Measurements from ENCODE around the gene MAST3. TPM values are rescaled to one million over a fixed set of nuclear protein-coding genes. Genes with fewer than 3 reads are reported as not detected.
A peak's percentile ranks its signal among the peaks of the same experiment; 100 is the strongest.
"Not testable (repeated sequence)": the region's sequence is repeated elsewhere in the genome, so short reads cannot be mapped to it uniquely, and the experiment has no call there.

The MAST3 gene
- total RNA-seq, 2 experiments from 2014 or later, result 22.9 to 25.1 TPM

DNA sequence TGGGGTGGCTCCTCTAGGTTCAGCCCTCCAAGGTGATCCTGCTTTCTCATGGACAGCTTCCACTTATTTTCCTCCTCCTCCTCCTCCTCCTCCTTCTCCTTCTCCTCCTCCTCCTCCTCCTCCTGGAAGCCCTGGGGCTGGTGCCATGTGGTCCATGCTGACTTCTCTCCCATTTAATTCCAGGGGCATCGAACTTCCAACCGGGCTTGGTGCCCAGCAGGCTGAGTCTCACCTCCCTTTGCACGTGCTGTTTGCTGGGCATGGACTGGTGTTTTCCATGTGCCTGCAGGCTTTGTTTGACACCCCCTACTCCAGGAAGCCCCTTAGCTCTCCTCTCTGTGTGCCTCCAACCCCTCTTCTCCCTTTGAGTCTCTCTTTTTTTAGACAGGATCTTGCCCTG lies 3.7 kb downstream of the MAST3 start:
- Mint-ChIP-seq H3K36me3 (ENCODE audit: low read depth) (no peaks in the 10 kb centered on the region), H3K9me3 (ENCODE audit: insufficient read depth) (no peaks in the 10 kb centered on the region), H3K4me1 (ENCODE audit: low read depth) (peaks cover 41% of the 10 kb centered on the region), H3K27me3 (ENCODE audit: low read depth) (no peaks in the 10 kb centered on the region), H3K27ac (no peak overlapping the region), H3K4me3 (no peak overlapping the region)
- ATAC-seq (no peak), DNase-seq (no peak)
- POLR2A ChIA-PET, result no interaction called here
- CTCF ChIA-PET, result interaction anchor here (0.5 to 2.9 kb wide), 2 partner anchors 10 to 270 kb away, joined by 3 to 9 read pairs; no protein-coding TSS in a partner anchor

DNA sequence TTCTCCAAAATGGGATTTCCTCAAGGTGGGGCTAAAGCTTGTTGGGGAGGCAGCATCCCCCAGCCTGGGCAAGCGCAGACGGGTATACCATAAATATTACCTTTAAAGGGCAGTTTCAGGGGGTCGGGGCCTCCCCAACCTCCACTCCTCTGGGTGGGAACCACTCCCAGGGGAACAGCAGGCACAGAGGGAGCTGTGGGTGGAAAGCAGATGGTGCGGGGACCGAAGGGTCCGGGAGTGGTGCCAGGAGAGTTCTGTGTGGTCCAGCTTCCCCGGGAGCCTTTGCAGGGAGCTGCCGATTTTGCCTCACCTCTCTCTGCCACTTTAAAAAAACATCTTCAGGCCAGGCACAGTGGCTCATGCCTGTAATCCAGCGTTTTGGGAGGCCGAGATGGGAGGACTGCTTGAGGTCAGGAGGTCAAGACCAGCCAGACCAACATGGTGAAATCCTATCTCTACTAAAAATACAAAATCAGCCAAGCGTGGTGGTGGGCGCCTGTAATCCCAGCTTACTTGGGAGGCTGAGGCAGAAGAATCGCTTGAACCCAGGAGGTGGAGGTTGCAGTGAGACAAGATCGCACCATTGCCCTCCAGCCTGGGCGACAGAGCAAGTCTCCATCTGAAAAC lies 5.5 kb downstream of the MAST3 start:
- POLR2A ChIA-PET, result no interaction called here
- ATAC-seq, result no peak
- no peak overlapping the region for H3K27ac Mint-ChIP-seq

DNA sequence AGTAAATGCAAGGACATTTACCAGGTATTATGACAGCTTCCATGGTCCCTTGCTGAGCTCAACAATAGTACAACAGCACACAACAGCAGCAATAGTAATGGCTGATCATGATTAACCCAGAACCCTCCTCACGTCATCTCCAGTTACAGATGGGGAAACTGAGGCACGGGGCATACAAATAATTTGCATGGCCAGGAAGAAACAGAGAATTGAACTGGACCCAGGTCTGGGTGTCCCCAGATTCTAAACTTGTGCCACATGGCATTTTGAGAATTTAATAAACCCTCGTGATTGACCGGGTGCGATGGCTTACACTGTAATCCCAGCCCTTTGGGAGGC lies 7.2 kb downstream of the MAST3 start:
- Mint-ChIP-seq H3K9me3 (ENCODE audit: insufficient read depth) (no peaks in the 10 kb centered on the region), H3K27ac (peak overlapping the region; percentile 74), H3K27me3 (ENCODE audit: low read depth) (no peaks in the 10 kb centered on the region), H3K4me1 (ENCODE audit: low read depth) (peaks cover 31% of the 10 kb centered on the region), H3K4me3 (peak overlapping the region; percentile 69), H3K36me3 (ENCODE audit: low read depth) (no peaks in the 10 kb centered on the region)
- ChIA-PET CTCF (interaction anchor here (0.9 to 3.1 kb wide), 5 partner anchors 8 to 64 kb away, joined by 3 to 20 read pairs (median 4); partner anchors contain the start of gene PIK3R2), POLR2A (interaction anchor here (0.6 to 1.3 kb wide), 4 partner anchors 15 to 177 kb away, joined by 3 to 5 read pairs (median 4); partner anchors contain the start of gene JUND)
- ATAC-seq (no peak), DNase-seq (no peak)

More for the DNA sequence above, 5.5 kb downstream of the MAST3 start:
- Mint-ChIP-seq H3K4me3 (no peak overlapping the region), H3K36me3 (ENCODE audit: low read depth) (no peaks in the 10 kb centered on the region), H3K9me3 (ENCODE audit: insufficient read depth) (no peaks in the 10 kb centered on the region), H3K4me1 (ENCODE audit: low read depth) (peaks cover 34% of the 10 kb centered on the region), H3K27me3 (ENCODE audit: low read depth) (no peaks in the 10 kb centered on the region)
- CTCF ChIA-PET, result interaction anchor here (2.3 to 3.1 kb wide), 3 partner anchors 10 to 16 kb away, joined by 8 to 20 read pairs (median 9); no protein-coding TSS in a partner anchor
- no peak for DNase-seq

DNA sequence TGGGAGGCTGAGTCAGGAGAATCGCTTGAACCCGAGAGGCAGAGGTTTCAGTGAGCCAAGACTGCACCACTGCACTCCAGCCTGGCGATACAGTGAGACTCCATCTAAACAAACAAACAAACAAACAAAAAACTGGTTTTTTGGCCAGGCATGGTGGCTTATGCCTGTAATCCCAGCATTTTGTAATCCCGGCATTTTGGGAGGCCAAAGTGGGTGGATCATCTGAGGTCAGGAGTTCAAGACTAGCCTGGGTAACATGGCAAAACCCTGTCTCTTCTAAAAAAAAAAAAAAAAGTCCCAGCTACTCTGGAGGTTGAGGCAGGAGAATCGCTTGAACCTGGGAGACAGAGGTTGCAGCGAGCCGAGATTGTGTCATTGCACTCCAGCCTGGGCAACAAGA lies 7.7 kb downstream of the MAST3 start:
- DNase-seq; H3K36me3 Mint-ChIP-seq (ENCODE audit: low read depth); H3K4me3 Mint-ChIP-seq; ATAC-seq; H3K27me3 Mint-ChIP-seq (ENCODE audit: low read depth); H3K27ac Mint-ChIP-seq; H3K9me3 Mint-ChIP-seq (ENCODE audit: insufficient read depth): not testable (repeated sequence)
- CTCF ChIA-PET, result interaction anchor here (0.7 to 3.1 kb wide), 3 partner anchors 14 to 47 kb away, joined by 3 to 8 read pairs (median 3); partner anchors contain the start of gene PIK3R2
- peaks cover 30% of the 10 kb centered on the region for H3K4me1 Mint-ChIP-seq (ENCODE audit: low read depth)
- POLR2A ChIA-PET, result interaction anchor here (0.8 to 1.3 kb wide), 2 partner anchors 17 to 176 kb away, joined by 4 to 5 read pairs; partner anchors contain the start of gene JUND

DNA sequence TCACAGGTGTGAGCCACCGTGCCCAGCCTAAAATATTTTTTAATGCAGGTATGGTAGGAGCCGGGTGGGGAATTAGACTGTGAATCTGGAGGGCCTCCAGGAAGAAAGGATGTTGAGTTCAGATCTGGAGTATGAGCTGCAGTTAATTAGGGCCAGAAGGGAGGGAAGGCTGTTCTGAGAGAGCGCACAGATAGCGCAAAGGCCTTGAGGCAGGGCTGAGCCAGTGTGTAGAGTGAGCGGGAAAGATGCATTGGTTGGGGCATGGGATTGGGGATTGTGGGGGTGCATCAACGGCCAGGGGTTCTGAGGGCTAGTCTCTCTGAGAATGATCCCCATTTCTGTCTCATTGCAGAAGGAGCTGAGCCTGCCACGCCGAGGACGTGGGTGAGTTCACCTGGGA lies 9.7 kb downstream of the MAST3 start:
- CTCF ChIA-PET, result interaction anchor here (0.9 kb wide), 1 partner anchor 45 kb away, joined by 3 read pairs; the partner anchor contains the start of gene PIK3R2
- Mint-ChIP-seq H3K4me1 (ENCODE audit: low read depth) (peaks cover 39% of the 10 kb centered on the region), H3K4me3 (no peak overlapping the region), H3K27me3 (ENCODE audit: low read depth) (no peaks in the 10 kb centered on the region), H3K9me3 (ENCODE audit: insufficient read depth) (no peaks in the 10 kb centered on the region), H3K36me3 (ENCODE audit: low read depth) (peaks cover 4% of the 10 kb centered on the region), H3K27ac (no peak overlapping the region)
- ATAC-seq (no peak), DNase-seq (no peak)
- POLR2A ChIA-PET, result interaction anchor here (0.5 to 6.6 kb wide), 4 partner anchors 18 to 513 kb away, joined by 3 to 38 read pairs (median 4); partner anchors contain the start of gene IL12RB1

DNA sequence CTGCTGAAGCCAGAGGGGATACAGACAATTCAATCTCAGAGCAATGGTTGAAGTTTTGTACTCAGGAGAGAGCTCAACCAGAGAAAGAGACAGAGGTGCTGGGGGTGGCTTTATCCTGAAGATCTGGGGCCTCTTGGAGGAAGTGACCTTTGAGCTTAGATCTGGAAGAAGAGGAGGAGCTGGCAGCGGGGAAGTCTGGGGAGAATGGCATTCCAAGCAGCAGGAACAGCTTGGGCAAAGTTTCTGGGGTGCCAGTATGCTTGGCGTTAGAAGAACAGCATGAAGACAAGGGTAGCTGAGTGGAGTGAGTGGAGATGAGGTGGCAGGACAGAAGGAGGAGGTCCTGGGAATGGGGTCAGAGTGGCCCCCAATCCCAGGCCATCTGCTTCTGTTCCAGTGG lies 11.3 kb downstream of the MAST3 start:
- ATAC-seq (no peak), DNase-seq (no peak)
- H3K36me3 Mint-ChIP-seq (ENCODE audit: low read depth), result peaks cover 6% of the 10 kb centered on the region
- no peaks in the 10 kb centered on the region for H3K9me3 Mint-ChIP-seq (ENCODE audit: insufficient read depth)
- peaks cover 40% of the 10 kb centered on the region for H3K4me1 Mint-ChIP-seq (ENCODE audit: low read depth)
- CTCF ChIA-PET, result interaction anchor here (0.9 to 1.7 kb wide), 5 partner anchors 10 to 51 kb away, joined by 3 to 13 read pairs (median 4); partner anchors contain the start of genes IL12RB1, MAST3 and PIK3R2
- no peaks in the 10 kb centered on the region for H3K27me3 Mint-ChIP-seq (ENCODE audit: low read depth)
- peak overlapping the region; percentile 76 for H3K27ac Mint-ChIP-seq
- H3K4me3 Mint-ChIP-seq, result peak overlapping the region; percentile 65
- POLR2A ChIA-PET, result interaction anchor here (0.7 to 6.6 kb wide), 4 partner anchors 10 to 20 kb away, joined by 3 to 38 read pairs (median 6); partner anchors contain the start of genes IL12RB1 and MAST3

DNA sequence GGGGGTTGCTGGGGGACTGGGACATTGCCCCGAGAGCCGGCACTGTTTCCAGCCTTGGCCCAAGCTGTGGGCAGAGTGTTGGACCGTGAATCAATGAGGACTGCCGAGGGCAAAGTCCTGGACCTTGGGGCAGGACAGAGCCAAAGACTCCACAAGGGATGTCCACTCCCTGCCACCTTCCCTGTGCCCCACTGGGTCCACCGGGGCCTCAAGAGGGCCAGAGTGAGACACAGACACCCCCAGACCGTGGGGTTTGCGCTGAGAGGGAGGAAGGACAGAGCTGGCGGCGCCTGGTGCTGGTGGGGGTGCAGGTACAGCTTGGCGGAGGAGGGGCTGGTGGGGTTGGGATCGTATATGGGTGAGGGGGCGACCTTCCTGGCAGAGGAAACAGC lies 11.8 kb downstream of the MAST3 start:
- H3K9me3 Mint-ChIP-seq (ENCODE audit: insufficient read depth), result no peaks in the 10 kb centered on the region
- peaks cover 6% of the 10 kb centered on the region for H3K36me3 Mint-ChIP-seq (ENCODE audit: low read depth)
- POLR2A ChIA-PET, result interaction anchor here (1.4 to 6.6 kb wide), 3 partner anchors 10 to 20 kb away, joined by 5 to 38 read pairs (median 8); partner anchors contain the start of genes IL12RB1 and MAST3
- no peak for ATAC-seq
- no peak for DNase-seq
- peak overlapping the region; percentile 46 for H3K27ac Mint-ChIP-seq
- CTCF ChIA-PET, result interaction anchor here (0.9 to 4.8 kb wide), 7 partner anchors 9 to 57 kb away, joined by 3 to 35 read pairs (median 4); partner anchors contain the start of genes IL12RB1, MAST3 and PIK3R2
- no peaks in the 10 kb centered on the region for H3K27me3 Mint-ChIP-seq (ENCODE audit: low read depth)
- H3K4me3 Mint-ChIP-seq, result peak overlapping the region; percentile 65
- H3K4me1 Mint-ChIP-seq (ENCODE audit: low read depth), result peaks cover 39% of the 10 kb centered on the region

DNA sequence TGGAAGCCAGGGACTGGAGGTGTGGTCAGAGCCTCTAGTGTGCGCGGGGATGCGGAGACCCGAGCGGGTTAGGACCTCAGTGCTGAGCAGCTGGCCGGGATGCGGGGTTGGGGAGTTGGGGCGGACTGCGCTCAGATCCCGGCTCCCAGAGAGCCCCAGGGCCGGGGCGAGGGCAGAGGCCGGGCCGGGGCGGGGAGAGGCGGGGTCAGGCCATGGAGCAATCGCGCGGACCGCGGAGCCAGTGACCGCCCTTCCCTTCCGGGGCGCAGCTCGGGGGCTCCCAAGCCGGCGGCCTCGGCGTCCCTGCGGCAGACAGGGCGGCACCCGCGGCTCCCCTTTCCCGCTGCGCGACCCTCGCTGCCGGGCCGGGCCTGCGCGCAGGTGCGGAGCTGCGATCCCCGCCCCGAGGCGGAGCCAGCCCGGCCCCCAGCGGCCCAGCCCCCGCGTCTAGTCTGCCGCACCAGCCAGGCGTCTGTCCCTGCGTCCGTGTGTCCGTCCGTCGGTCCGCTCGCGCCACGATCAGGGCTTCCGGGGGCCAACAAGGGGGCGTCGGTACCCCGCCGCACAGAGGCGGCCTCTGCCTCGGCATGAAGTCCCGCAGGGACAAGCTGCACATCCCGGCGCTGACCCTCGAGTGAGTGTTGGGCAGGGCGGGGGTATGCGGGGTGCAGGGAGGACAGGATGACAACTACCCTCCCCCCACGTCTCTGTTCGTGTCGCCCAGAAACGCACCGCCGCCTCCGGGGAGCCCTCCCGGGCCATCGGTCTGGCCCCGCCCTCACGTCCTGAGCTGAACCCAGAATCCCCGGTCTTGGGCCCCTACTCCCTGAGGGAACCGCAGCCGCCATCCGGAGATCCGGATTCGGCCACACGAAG lies 12.4 kb downstream of the MAST3 start:
- H3K4me3 Mint-ChIP-seq, result peak overlapping the region; percentile 75
- CTCF ChIA-PET, result interaction anchor here (1.0 to 4.8 kb wide), 9 partner anchors 8 to 114 kb away, joined by 3 to 35 read pairs (median 6); partner anchors contain the start of genes IL12RB1, MAST3 and PIK3R2

DNA sequence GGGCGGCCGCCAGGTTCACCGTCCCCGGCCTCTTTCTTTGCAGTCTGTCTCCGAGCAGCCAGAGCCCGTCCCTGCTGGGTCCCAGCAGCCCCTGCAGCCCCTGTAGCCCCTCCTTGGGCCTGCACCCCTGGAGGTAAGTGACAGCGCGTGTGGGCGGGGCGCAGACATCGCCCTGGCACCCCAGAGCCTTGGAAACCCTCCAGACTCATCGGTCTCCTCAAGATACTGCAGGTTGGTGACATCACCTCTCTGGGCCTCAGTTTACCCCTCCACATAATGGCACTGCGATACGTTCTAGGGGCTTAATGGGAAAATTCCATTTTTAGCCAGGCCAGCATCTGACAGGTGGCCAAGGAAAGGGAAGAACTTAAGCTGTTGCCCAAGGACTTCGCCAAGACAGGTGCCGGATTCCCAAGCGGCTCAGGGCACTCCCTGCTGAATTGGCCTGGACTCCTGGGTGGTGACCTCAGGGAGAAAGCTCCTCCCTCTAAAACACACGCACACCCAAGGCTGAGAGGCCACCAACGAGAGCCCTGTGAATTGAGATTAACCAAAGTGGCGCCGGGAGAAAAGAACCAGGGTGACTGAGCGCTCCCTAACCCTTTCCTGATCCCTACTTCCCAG lies 13.1 kb downstream of the MAST3 start:
- peak overlapping the region; percentile 75 for H3K4me3 Mint-ChIP-seq
- peaks cover 36% of the 10 kb centered on the region for H3K4me1 Mint-ChIP-seq (ENCODE audit: low read depth)
- no peak overlapping the region for H3K27ac Mint-ChIP-seq
- POLR2A ChIA-PET, result interaction anchor here (0.8 to 6.6 kb wide), 4 partner anchors 9 to 33 kb away, joined by 3 to 38 read pairs (median 6); partner anchors contain the start of gene IL12RB1
- CTCF ChIA-PET, result interaction anchor here (1.0 to 4.8 kb wide), 11 partner anchors 8 to 115 kb away, joined by 3 to 35 read pairs (median 5); partner anchors contain the start of genes ARRDC2, IL12RB1 and PIK3R2
- peaks cover 6% of the 10 kb centered on the region for H3K36me3 Mint-ChIP-seq (ENCODE audit: low read depth)
- DNase-seq (no peak), ATAC-seq (no peak)
- H3K9me3 Mint-ChIP-seq (ENCODE audit: insufficient read depth), result no peaks in the 10 kb centered on the region
- no peaks in the 10 kb centered on the region for H3K27me3 Mint-ChIP-seq (ENCODE audit: low read depth)

More for the DNA sequence above, 12.4 kb downstream of the MAST3 start:
- ATAC-seq, result peak; percentile 83
- peak overlapping the region; percentile 46 for H3K27ac Mint-ChIP-seq
- H3K27me3 Mint-ChIP-seq (ENCODE audit: low read depth), result no peaks in the 10 kb centered on the region
- no peaks in the 10 kb centered on the region for H3K9me3 Mint-ChIP-seq (ENCODE audit: insufficient read depth)
- peaks cover 6% of the 10 kb centered on the region for H3K36me3 Mint-ChIP-seq (ENCODE audit: low read depth)
- peaks cover 33% of the 10 kb centered on the region for H3K4me1 Mint-ChIP-seq (ENCODE audit: low read depth)
- POLR2A ChIA-PET, result interaction anchor here (0.8 to 6.6 kb wide), 5 partner anchors 9 to 34 kb away, joined by 3 to 38 read pairs (median 5); partner anchors contain the start of genes IL12RB1 and MAST3
- peak; percentile 60 for DNase-seq

DNA sequence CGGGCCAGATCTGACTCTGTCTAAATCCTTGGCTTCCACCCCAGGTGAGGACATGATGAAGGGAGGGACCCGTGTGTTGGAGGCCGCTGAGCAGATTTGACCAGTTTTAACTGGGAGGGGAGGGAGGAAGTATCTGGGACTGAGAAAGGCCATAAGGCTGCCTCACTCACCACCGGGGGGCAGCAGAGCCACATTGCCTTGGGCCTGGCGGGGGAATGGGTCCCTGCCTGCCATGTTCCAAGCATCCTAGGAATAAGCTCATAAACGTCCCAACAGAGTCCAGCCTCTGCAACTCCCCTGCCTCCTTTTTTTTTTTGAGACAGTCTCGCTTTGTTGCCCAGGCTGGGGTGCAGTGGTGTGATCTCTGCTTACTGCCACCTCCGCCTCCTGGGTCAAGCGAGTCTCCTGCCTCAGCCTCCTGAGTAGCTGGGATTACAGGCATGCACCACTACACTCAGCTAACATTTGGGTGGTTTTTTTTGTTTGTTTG lies 15.5 kb downstream of the MAST3 start:
- ChIA-PET CTCF (interaction anchor here (0.6 to 4.8 kb wide), 28 partner anchors 10 to 216 kb away, joined by 3 to 35 read pairs (median 3); partner anchors contain the start of genes IFI30, IL12RB1, LSM4 and MAST3), POLR2A (interaction anchor here (6.6 kb wide), 1 partner anchor 24 kb away, joined by 38 read pairs; the partner anchor contains the start of gene IL12RB1)
- Mint-ChIP-seq H3K27ac (no peak overlapping the region), H3K4me1 (ENCODE audit: low read depth) (peaks cover 43% of the 10 kb centered on the region), H3K9me3 (ENCODE audit: insufficient read depth) (no peaks in the 10 kb centered on the region), H3K36me3 (ENCODE audit: low read depth) (peaks cover 6% of the 10 kb centered on the region), H3K27me3 (ENCODE audit: low read depth) (no peaks in the 10 kb centered on the region), H3K4me3 (no peak overlapping the region)
- ATAC-seq (peak; percentile 47), DNase-seq (peak; percentile 82)

All from activated CD8-positive, alpha-beta T cell treated with anti-CD3 and anti-CD28 coated beads, Interleukin-2, amount 10 ng/mL, durations not matched to agents 7 days and 5 days (primary cell).